GM12878 (cell line): ENCODE data around the gene FAM234B. TPM values are rescaled to one million over a fixed set of nuclear protein-coding genes. Genes with fewer than 3 reads are reported as not detected.

Experiments
- ATAC-seq: fragments of 200-7000 bp; cut with Tn5 transposase; 3 replicates; pipeline ENCODE4 v1.9.1; 2020; ENCODE audit warnings: mild to moderate bottlenecking, moderate library complexity
- BruUV-seq: library from RNA; stranded (reverse); fragments of 400-500 nt; replicated peaks from 2 replicates; lab custom pipeline; 2021; lab: Mats Ljungman, UMichigan
- CTCF ChIA-PET: fragments of 300-600 bp; sonication (Branson Sonifier 250); formaldehyde crosslinking; extraction: SDS; loops from one replicate; lab custom pipeline; 2021; ENCODE audit warnings: inconsistent platforms; lab: Yijun Ruan, JAX
- POLR2A ChIA-PET: fragments of 350-600 bp; formaldehyde crosslinking; extraction: SDS; loops from one replicate; lab custom pipeline; 2021; ENCODE audit warnings: inconsistent platforms; lab: Charles Lee
- RAD21 ChIA-PET: fragments of 300-600 bp; sonication (Branson Sonifier 250); formaldehyde crosslinking; loops from one replicate; lab custom pipeline; 2023; ENCODE audit warnings: antibody characterized with exemption; ENCODE audit not compliant: unreplicated experiment; lab: Charles Lee
- SMC1A ChIA-PET: fragments of 300-600 bp; sonication (Branson Sonifier 250); formaldehyde crosslinking; loops from one replicate; lab custom pipeline; 2023; ENCODE audit not compliant: unreplicated experiment, uncharacterized antibody; lab: Charles Lee
- DNase-seq: peaks from one replicate; pipeline ENCODE4 v3.0.0-alpha.2; 2011; ENCODE audit warnings: low read depth, low spot score
- FAIRE-seq: peaks from 3 replicates; lab custom pipeline; 2011; peaks lifted over from hg19 to GRCh38; lab: Jason Lieb, UNC
- H2AFZ ChIP-seq: 2 replicates; pipeline ENCODE4 v1.6.0; 2011; ENCODE audit warnings: low read depth, low read length, control low read depth; ENCODE audit not compliant: control insufficient read depth
- H3K27ac ChIP-seq: 2 replicates; pipeline ENCODE4 v1.5.1; 2011; ENCODE audit warnings: control low read depth; ENCODE audit not compliant: control insufficient read depth, insufficient read depth
- H3K27me3 ChIP-seq, 2 experiments: replicated peaks in 1 of 2; 2 replicates each; pipeline versions ENCODE4 v1.6.0 to v1.6.1; 2011; ENCODE audit warnings: low read length in 1 of 2; ENCODE audit not compliant: control insufficient read depth in 2 of 2, insufficient read depth in 2 of 2
- H3K36me3 ChIP-seq, 2 experiments: 2 replicates each; pipeline ENCODE4 v1.5.1; 2011; ENCODE audit warnings: low read length in 1 of 2; ENCODE audit not compliant: control insufficient read depth in 2 of 2, insufficient read depth in 2 of 2
- H3K4me1 ChIP-seq: 2 replicates; pipeline ENCODE4 v1.6.1; 2011; ENCODE audit warnings: mild to moderate bottlenecking, low read length, moderate library complexity, mixed read lengths; ENCODE audit not compliant: control insufficient read depth, insufficient read depth
- H3K4me2 ChIP-seq: 2 replicates; pipeline ENCODE4 v1.6.0; 2011; ENCODE audit warnings: control low read depth; ENCODE audit not compliant: control insufficient read depth, insufficient read depth
- H3K4me3 ChIP-seq: fragments of 200-600 bp; sonication (generic); 2 replicates; pipeline ENCODE4 v1.5.1; 2016
- H3K79me2 ChIP-seq: 2 replicates; pipeline ENCODE4 v1.6.0; 2011; ENCODE audit warnings: low read length; ENCODE audit not compliant: control insufficient read depth, insufficient read depth
- H3K9ac ChIP-seq: 2 replicates; pipeline ENCODE4 v1.8.0; 2011; ENCODE audit warnings: low read length, control low read depth, mixed read lengths; ENCODE audit not compliant: control insufficient read depth, insufficient read depth
- H3K9me3 ChIP-seq: replicated peaks from 3 replicates; pipeline ENCODE4 v1.5.1; 2011; ENCODE audit warnings: mild to moderate bottlenecking, low read length; ENCODE audit not compliant: control insufficient read depth, insufficient read depth
- H4K20me1 ChIP-seq: 2 replicates; pipeline ENCODE4 v1.6.0; 2011; ENCODE audit not compliant: control insufficient read depth, insufficient read depth
- ELK1 ChIP-seq: IDR thresholded peaks from 2 replicates; pipeline ENCODE4 v1.6.1; 2012; ENCODE audit warnings: low read depth, low read length, improper control_type of control experiment
- ESRRA ChIP-seq: IDR thresholded peaks from 2 replicates; pipeline ENCODE4 v1.6.1; 2012; ENCODE audit warnings: mild to moderate bottlenecking, low read length, improper control_type of control experiment
- IKZF1 ChIP-seq: fragments of 450-650 bp; conservative IDR thresholded peaks from 2 replicates; pipeline ENCODE4 v1.6.1; 2017; ENCODE audit warnings: antibody characterized with exemption, mild to moderate bottlenecking
- MLLT1 ChIP-seq: fragments of 450-650 bp; IDR thresholded peaks from 2 replicates; pipeline ENCODE4 v1.6.1; 2016; ENCODE audit warnings: mild to moderate bottlenecking
- RBBP5 ChIP-seq: fragments of 200-600 bp; sonication (generic); conservative IDR thresholded peaks from 2 replicates; pipeline ENCODE4 v1.6.1; 2016
- STAT3 ChIP-seq: IDR thresholded peaks from 2 replicates; pipeline ENCODE4 v1.6.1; 2011; ENCODE audit warnings: low read depth, low read length, improper control_type of control experiment
- YBX1 ChIP-seq: fragments of 450-650 bp; IDR thresholded peaks from 2 replicates; pipeline ENCODE4 v1.6.1; 2016; ENCODE audit warnings: antibody characterized with exemption
- ZBTB40 ChIP-seq: fragments of 450-650 bp; IDR thresholded peaks from 2 replicates; pipeline ENCODE4 v1.6.1; 2016; ENCODE audit warnings: mild to moderate bottlenecking, moderate library complexity, borderline replicate concordance
- WGBS: methylation state at CpG from one replicate; pipeline ENCODE4 v1.1.6; 2016; ENCODE audit warnings: low lambda C conversion rate; ENCODE audit not compliant: insufficient replicate concordance, insufficient coverage; ENCODE audit errors: missing lambda C conversion rate; 5-methylcytosine and 5-hydroxymethylcytosine counted together
- in situ Hi-C: fragments of 300-500 bp; cut with MboI; formaldehyde crosslinking; loops from 9 replicates; pipeline ENCODE4 v1.14.3; 2018; ENCODE audit warnings: mixed read lengths
- intact Hi-C: fragments of 100-400 bp; cut with micrococcal nuclease; formaldehyde crosslinking; loops from one replicate; pipeline ENCODE4 v1.14.2; 2022; ENCODE audit not compliant: unreplicated experiment
- polyA plus RNA-seq, 11 experiments: library from polyadenylated mRNA; depleted of rRNA in 4 of 11; unstranded in 6 of 11; stranded (reverse) in 5 of 11; fragments of >200 nt; fragmentation: Nextera tagmentation in 4 of 11; fragmentation: Illumina TruSeq in 1 of 11; extraction: Ambion mirVana in 4 of 11; extraction: Trizol in 1 of 11; gene quantifications; 1 replicate in 1 of 11; 2 replicates in 10 of 11; pipeline versions ENCODE4 v1.2.1 to v1.2.3, GENCODE V29; 2011 to 2016; ENCODE audit warnings: inconsistent platforms in 2 of 11, missing spikeins in 2 of 11, low read depth in 1 of 11
- total RNA-seq, 4 experiments: library from RNA; depleted of rRNA in 3 of 4; stranded (reverse); fragments of >200 nt in 3 of 4; fragmentation: Illumina TruSeq in 1 of 4; extraction: Trizol in 1 of 4; gene quantifications; 2 replicates each; pipeline versions ENCODE4 v1.2.1 to v1.2.3, GENCODE V29; 2013 to 2021
- TF ChIP-seq, protein P1 (sequence below): IDR thresholded peaks from 2 replicates; pipeline ENCODE4 v1.6.1; 2011; ENCODE audit warnings: mild to moderate bottlenecking, low read depth, low read length, moderate library complexity; ENCODE audit not compliant: insufficient replicate concordance
- TF ChIP-seq, protein P2 (sequence below): fragments of 450-650 bp; IDR thresholded peaks from 2 replicates; pipeline ENCODE4 v1.6.1; 2017; ENCODE audit warnings: antibody characterized with exemption, mild to moderate bottlenecking, moderate library complexity

Gene FAM234B
- total and polyA plus RNA-seq, 10 of the 15 experiments (the other 5 are each of a cell fraction or from before 2014, with no cell fraction given): 0.09 to 2.8 (median 0.18) TPM

- TF ChIP-seq MLLT1 (no peak), YBX1 (no peak)
Observed at GRCh38 chr12:13002301-13003097, 41.7 kb upstream of the FAM234B start (continued).

- Histone ChIP-seq H3K4me1 (peaks cover 8% of the 10 kb centered on the region), H3K9me3 (no peaks in the 10 kb centered on the region; the same call in 2 of the 3 replicates), H3K4me3 (no peak overlapping the region), H3K79me2 (no peaks in the 10 kb centered on the region), H3K27ac (no peak overlapping the region), H3K4me2 (no peak overlapping the region), H3K36me3 (no peaks in the 10 kb centered on the region), H3K9ac (no peak overlapping the region), H4K20me1 (no peaks in the 10 kb centered on the region), H3K27me3 (peaks cover 8 to 12% of the 10 kb centered on the region in 2 experiments), H2AFZ (no peak overlapping the region)
- SMC1A ChIA-PET: no interaction called here
- intact Hi-C loops: no loop called here
- RAD21 ChIA-PET: no interaction called here
- FAIRE-seq: no peak
- in situ Hi-C loops: no loop called here
- CTCF ChIA-PET: no interaction called here
- no peak for ATAC-seq
- POLR2A ChIA-PET: no interaction called here
- no peak for DNase-seq
- WGBS: 64% methylated on average over 3 of the region's 3 CpGs
- no TSS peak for BruUV-seq
- TF ChIP-seq ELK1: no peak
- no peak for TF ChIP-seq IKZF1
- TF ChIP-seq ESRRA: no peak
- TF ChIP-seq, protein P1, sequence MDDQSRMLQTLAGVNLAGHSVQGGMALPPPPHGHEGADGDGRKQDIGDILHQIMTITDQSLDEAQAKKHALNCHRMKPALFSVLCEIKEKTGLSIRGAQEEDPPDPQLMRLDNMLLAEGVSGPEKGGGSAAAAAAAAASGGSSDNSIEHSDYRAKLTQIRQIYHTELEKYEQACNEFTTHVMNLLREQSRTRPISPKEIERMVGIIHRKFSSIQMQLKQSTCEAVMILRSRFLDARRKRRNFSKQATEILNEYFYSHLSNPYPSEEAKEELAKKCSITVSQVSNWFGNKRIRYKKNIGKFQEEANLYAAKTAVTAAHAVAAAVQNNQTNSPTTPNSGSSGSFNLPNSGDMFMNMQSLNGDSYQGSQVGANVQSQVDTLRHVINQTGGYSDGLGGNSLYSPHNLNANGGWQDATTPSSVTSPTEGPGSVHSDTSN: no peak
- no peak for TF ChIP-seq STAT3
- TF ChIP-seq ZBTB40: no peak
- TF ChIP-seq RBBP5: no peak
- TF ChIP-seq, protein P2, sequence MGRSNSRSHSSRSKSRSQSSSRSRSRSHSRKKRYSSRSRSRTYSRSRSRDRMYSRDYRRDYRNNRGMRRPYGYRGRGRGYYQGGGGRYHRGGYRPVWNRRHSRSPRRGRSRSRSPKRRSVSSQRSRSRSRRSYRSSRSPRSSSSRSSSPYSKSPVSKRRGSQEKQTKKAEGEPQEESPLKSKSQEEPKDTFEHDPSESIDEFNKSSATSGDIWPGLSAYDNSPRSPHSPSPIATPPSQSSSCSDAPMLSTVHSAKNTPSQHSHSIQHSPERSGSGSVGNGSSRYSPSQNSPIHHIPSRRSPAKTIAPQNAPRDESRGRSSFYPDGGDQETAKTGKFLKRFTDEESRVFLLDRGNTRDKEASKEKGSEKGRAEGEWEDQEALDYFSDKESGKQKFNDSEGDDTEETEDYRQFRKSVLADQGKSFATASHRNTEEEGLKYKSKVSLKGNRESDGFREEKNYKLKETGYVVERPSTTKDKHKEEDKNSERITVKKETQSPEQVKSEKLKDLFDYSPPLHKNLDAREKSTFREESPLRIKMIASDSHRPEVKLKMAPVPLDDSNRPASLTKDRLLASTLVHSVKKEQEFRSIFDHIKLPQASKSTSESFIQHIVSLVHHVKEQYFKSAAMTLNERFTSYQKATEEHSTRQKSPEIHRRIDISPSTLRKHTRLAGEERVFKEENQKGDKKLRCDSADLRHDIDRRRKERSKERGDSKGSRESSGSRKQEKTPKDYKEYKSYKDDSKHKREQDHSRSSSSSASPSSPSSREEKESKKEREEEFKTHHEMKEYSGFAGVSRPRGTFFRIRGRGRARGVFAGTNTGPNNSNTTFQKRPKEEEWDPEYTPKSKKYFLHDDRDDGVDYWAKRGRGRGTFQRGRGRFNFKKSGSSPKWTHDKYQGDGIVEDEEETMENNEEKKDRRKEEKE: no peak
Observed at GRCh38 chr12:13004361-13004760, 39.8 kb upstream of the FAM234B start.
